Central memory CD4-positive, alpha-beta T cell (primary cell): ENCODE measurements around the gene GLRX3.

Experiments
- DNase-seq: peaks from one replicate; pipeline ENCODE4 v3.0.0; 2022

The GLRX3 gene

GRCh38 chr10:130213286-130214080, 77.3 kb downstream of the GLRX3 start:
- no peak for DNase-seq

- DNase-seq, result no peak
Measured at GRCh38 chr10:130214431-130214830, 78.2 kb downstream of the GLRX3 start.

GRCh38 chr10:130215151-130215930, 79.2 kb downstream of the GLRX3 start:
- no peak for DNase-seq

GRCh38 chr10:130215931-130216231, 79.7 kb downstream of the GLRX3 start:
- no peak for DNase-seq

GRCh38 chr10:130218181-130218641, 82.0 kb downstream of the GLRX3 start:
- no peak for DNase-seq

GRCh38 chr10:130218936-130219335, 82.7 kb downstream of the GLRX3 start:
- DNase-seq, result no peak

- no peak for DNase-seq
Measured at GRCh38 chr10:130220251-130221185, 84.3 kb downstream of the GLRX3 start.

GRCh38 chr10:130221456-130222375, 85.5 kb downstream of the GLRX3 start:
- no peak for DNase-seq

- DNase-seq, result no peak
Measured at GRCh38 chr10:130222381-130222780, 86.2 kb downstream of the GLRX3 start.

GRCh38 chr10:130224228-130224627, 88.0 kb downstream of the GLRX3 start:
- DNase-seq, result no peak

- no peak for DNase-seq
Measured at GRCh38 chr10:130226012-130226411, 89.8 kb downstream of the GLRX3 start.

- no peak for DNase-seq
Measured at GRCh38 chr10:130227883-130228282, 91.7 kb downstream of the GLRX3 start.
